ENCODE results near the gene FBXL16.

The FBXL16 gene

GRCh38 chr16:721765-722540, 16.4 kb upstream of the FBXL16 start:
- DNase-seq = no peak

GRCh38 chr16:720990-721764, 15.6 kb upstream of the FBXL16 start, which contains the start of gene ANTKMT:
TSS of gene ANTKMT (plus strand) at chr16:721146. CDS start at chr16:721275, 129 bp downstream.
- peak; percentile 91 for DNase-seq

- DNase-seq = peak; percentile 76
These were observed 14.9 kb upstream of the FBXL16 start for GRCh38 chr16:720447-720989.

- no peak for DNase-seq
These were observed 14.3 kb upstream of the FBXL16 start for GRCh38 chr16:719815-720446.

GRCh38 chr16:718922-719321, 13.3 kb upstream of the FBXL16 start:
- DNase-seq = no peak

GRCh38 chr16:718389-718788, 12.8 kb upstream of the FBXL16 start:
- no peak for DNase-seq

GRCh38 chr16:717450-718245, 12.0 kb upstream of the FBXL16 start:
- no peak for DNase-seq

- DNase-seq = no peak
These were observed 11.2 kb upstream of the FBXL16 start for GRCh38 chr16:716768-717325.

GRCh38 chr16:716200-716568, 10.6 kb upstream of the FBXL16 start:
- no peak for DNase-seq

GRCh38 chr16:715477-716199, 10.0 kb upstream of the FBXL16 start:
- no peak for DNase-seq

GRCh38 chr16:714558-715476, 9.2 kb upstream of the FBXL16 start, which contains the start of gene METRN:
TSS of gene METRN (plus strand) at chr16:715118. CDS start at chr16:715290, 172 bp downstream.
- peak; percentile 92 for DNase-seq

- no peak for DNase-seq
These were observed 8.5 kb upstream of the FBXL16 start for GRCh38 chr16:714079-714478.

- peak; percentile 69 for DNase-seq
These were observed 7.2 kb upstream of the FBXL16 start for GRCh38 chr16:712740-713250.

GRCh38 chr16:711548-712320, 6.1 kb upstream of the FBXL16 start:
- DNase-seq = peak; percentile 83

- DNase-seq = no peak
These were observed 5.5 kb upstream of the FBXL16 start for GRCh38 chr16:711084-711483.

GRCh38 chr16:710500-711075, 5.0 kb upstream of the FBXL16 start:
- no peak for DNase-seq

GRCh38 chr16:709566-710499, 4.2 kb upstream of the FBXL16 start:
- DNase-seq = no peak

- no peak for DNase-seq
These were observed 3.4 kb upstream of the FBXL16 start for GRCh38 chr16:708959-709358.

Measured in activated CD4-positive, alpha-beta T cell treated with anti-CD3 and anti-CD28 coated beads, Interleukin-10, Interleukin-2, amounts not matched to agents 100 ng/mL and 50 ng/mL, durations not matched to agents 16 hours and 8 hours (primary cell).